ENCODE data around the gene SIGMAR1.

GRCh38 chr9:34675869-34676268 lies 38.3 kb upstream of the SIGMAR1 start:
- TF ChIP-seq CTCF (IDR thresholded peaks at IDR 0.05) (no peak), POLR2A (IDR thresholded peaks at IDR 0.05) (no peak)

Data from upper lobe of left lung (tissue), 4 donors.